ENCODE measurements around the gene SCARF1.

The SCARF1 gene

GRCh38 chr17:1593630-1593931 lies 52.0 kb downstream of the SCARF1 start:
- no peak for DNase-seq (ENCODE audit: low read depth)
- H3K4me3 ChIP-seq (ENCODE audit: control insufficient read depth, low read depth, low read length) = no peak overlapping the region
- TF ChIP-seq CTCF (conservative IDR thresholded peaks at IDR 0.05; ENCODE audit: control insufficient read depth, insufficient read depth, low read depth, low read length) = no peak

GRCh38 chr17:1592751-1593629 lies 52.5 kb downstream of the SCARF1 start:
- no peak for DNase-seq (ENCODE audit: low read depth)
- H3K4me3 ChIP-seq (ENCODE audit: control insufficient read depth, low read depth, low read length) = no peak overlapping the region
- no peak for TF ChIP-seq CTCF (conservative IDR thresholded peaks at IDR 0.05; ENCODE audit: control insufficient read depth, insufficient read depth, low read depth, low read length)

GRCh38 chr17:1591474-1592090 lies 54.0 kb downstream of the SCARF1 start:
- DNase-seq (ENCODE audit: low read depth) = no peak
- no peak overlapping the region for H3K4me3 ChIP-seq (ENCODE audit: control insufficient read depth, low read depth, low read length)
- TF ChIP-seq CTCF (conservative IDR thresholded peaks at IDR 0.05; ENCODE audit: control insufficient read depth, insufficient read depth, low read depth, low read length) = no peak

GRCh38 chr17:1590747-1591473 lies 54.6 kb downstream of the SCARF1 start:
- TF ChIP-seq CTCF (conservative IDR thresholded peaks at IDR 0.05; ENCODE audit: control insufficient read depth, insufficient read depth, low read depth, low read length) = no peak
- no peak for DNase-seq (ENCODE audit: low read depth)
- H3K4me3 ChIP-seq (ENCODE audit: control insufficient read depth, low read depth, low read length) = no peak overlapping the region

GRCh38 chr17:1590029-1590746 lies 55.3 kb downstream of the SCARF1 start:
- TF ChIP-seq CTCF (conservative IDR thresholded peaks at IDR 0.05; ENCODE audit: control insufficient read depth, insufficient read depth, low read depth, low read length) = no peak
- peak; percentile 84 for DNase-seq (ENCODE audit: low read depth)
- no peak overlapping the region for H3K4me3 ChIP-seq (ENCODE audit: control insufficient read depth, low read depth, low read length)

GRCh38 chr17:1588821-1589585 lies 56.5 kb downstream of the SCARF1 start:
- TF ChIP-seq CTCF (conservative IDR thresholded peaks at IDR 0.05; ENCODE audit: control insufficient read depth, insufficient read depth, low read depth, low read length) = no peak
- peak; percentile 62 for DNase-seq (ENCODE audit: low read depth)
- no peak overlapping the region for H3K4me3 ChIP-seq (ENCODE audit: control insufficient read depth, low read depth, low read length)

Measured in fibroblast of mammary gland (primary cell).